WTC11 (cell line): ENCODE data around the gene CAV1. TPM values are rescaled to one million over a fixed set of nuclear protein-coding genes. Genes with fewer than 3 reads are reported as not detected.

Experiments
- ATAC-seq: fragments of 200-7000 bp; cut with Tn5 transposase; 2 replicates; pipeline ENCODE4 v1.10.0; 2021; ENCODE audit warnings: mild to moderate bottlenecking, moderate library complexity
- CTCF ChIA-PET: fragments of 300-600 bp; sonication (Branson Sonifier 250); formaldehyde crosslinking; loops from one replicate; lab custom pipeline; 2021; ENCODE audit warnings: antibody characterized with exemption; lab: Charles Lee
- POLR2A ChIA-PET: fragments of 350-600 bp; sonication (Branson Sonifier 250); formaldehyde crosslinking; loops from one replicate; lab custom pipeline; 2021; ENCODE audit warnings: antibody characterized with exemption; lab: Charles Lee
- DNase-seq: peaks from one replicate; pipeline ENCODE4 v3.0.0; 2021; ENCODE audit warnings: low spot score
- H3K27ac Mint-ChIP-seq: 2 replicates; pipeline ENCODE4 v1.8.0; 2021; ENCODE audit warnings: mixed read lengths
- H3K27me3 Mint-ChIP-seq: 2 replicates; pipeline ENCODE4 v1.8.0; 2021; ENCODE audit warnings: low read depth, mild to moderate bottlenecking, moderate library complexity, mixed read lengths
- H3K36me3 Mint-ChIP-seq: 2 replicates; pipeline ENCODE4 v1.8.0; 2021; ENCODE audit warnings: mixed read lengths
- H3K4me1 Mint-ChIP-seq: 2 replicates; pipeline ENCODE4 v1.8.0; 2022; ENCODE audit warnings: mixed read lengths
- H3K4me3 Mint-ChIP-seq: 2 replicates; pipeline ENCODE4 v1.8.0; 2021; ENCODE audit warnings: mild to moderate bottlenecking, moderate library complexity, mixed read lengths
- H3K9me3 Mint-ChIP-seq: 2 replicates; pipeline ENCODE4 v1.8.0; 2021; ENCODE audit warnings: mixed read lengths
- ATF2 ChIP-seq: sonication (generic); formaldehyde crosslinking; IDR thresholded peaks from 2 replicates; pipeline ENCODE4 v1.8.1; 2022; ENCODE audit warnings: low read depth, missing genetic modification reagents, borderline replicate concordance
- CBFB ChIP-seq: sonication (generic); formaldehyde crosslinking; IDR thresholded peaks from 2 replicates; pipeline ENCODE4 v1.8.1; 2022; ENCODE audit warnings: mild to moderate bottlenecking, low read depth, missing genetic modification reagents
- E2F4 ChIP-seq: sonication (generic); formaldehyde crosslinking; IDR thresholded peaks from 2 replicates; pipeline ENCODE4 v1.8.1; 2022; ENCODE audit warnings: low read depth, mild to moderate bottlenecking, moderate library complexity, missing genetic modification reagents, borderline replicate concordance
- FOXP4 ChIP-seq: sonication (generic); formaldehyde crosslinking; IDR thresholded peaks from 2 replicates; pipeline ENCODE4 v1.8.0; 2022; ENCODE audit warnings: mild to moderate bottlenecking, missing genetic modification reagents
- HMGXB4 ChIP-seq: sonication (generic); formaldehyde crosslinking; IDR thresholded peaks from 2 replicates; pipeline ENCODE4 v1.8.1; 2023; ENCODE audit warnings: mild to moderate bottlenecking, moderate library complexity, missing genetic modification reagents
- IRF2 ChIP-seq: sonication (generic); formaldehyde crosslinking; IDR thresholded peaks from 2 replicates; pipeline ENCODE4 v1.8.0; 2022; ENCODE audit warnings: low read depth, missing genetic modification reagents, borderline replicate concordance
- JAZF1 ChIP-seq: fragments of 250-450 bp; sonication (Bioruptor Pico); IDR thresholded peaks from 2 replicates; pipeline ENCODE4 v1.9.0; 2021; ENCODE audit warnings: moderate library complexity, mild to moderate bottlenecking, inconsistent platforms
- MLX ChIP-seq: sonication (generic); formaldehyde crosslinking; IDR thresholded peaks from 2 replicates; pipeline ENCODE4 v1.8.1; 2023; ENCODE audit warnings: mild to moderate bottlenecking, missing genetic modification reagents, moderate library complexity
- NFATC4 ChIP-seq: fragments of 250-450 bp; sonication (Bioruptor Pico); IDR thresholded peaks from 2 replicates; pipeline ENCODE4 v1.9.0; 2021; ENCODE audit warnings: mild to moderate bottlenecking
- SOX15 ChIP-seq: fragments of 250-450 bp; sonication (Bioruptor Pico); IDR thresholded peaks from 2 replicates; pipeline ENCODE4 v1.9.0; 2021; ENCODE audit warnings: mild to moderate bottlenecking
- ZNF416 ChIP-seq: fragments of 250-450 bp; sonication (Bioruptor Pico); IDR thresholded peaks from 2 replicates; pipeline ENCODE4 v1.9.0; 2021; ENCODE audit warnings: mild to moderate bottlenecking, inconsistent platforms
- ZNF512 ChIP-seq: sonication (generic); formaldehyde crosslinking; IDR thresholded peaks from 2 replicates; pipeline ENCODE4 v1.8.1; 2022; ENCODE audit warnings: missing genetic modification reagents, borderline replicate concordance
- total RNA-seq: library from RNA; stranded (reverse); gene quantifications from 3 replicates; pipeline ENCODE4 v1.2.3, GENCODE V29; 2021
- TF ChIP-seq, protein P1 (sequence below): fragments of 250-450 bp; sonication (Bioruptor Pico); IDR thresholded peaks from 2 replicates; pipeline ENCODE4 v1.9.0; 2021; ENCODE audit warnings: moderate library complexity, mild to moderate bottlenecking, inconsistent platforms, borderline replicate concordance
- TF ChIP-seq, protein P2 (sequence below): sonication (generic); formaldehyde crosslinking; IDR thresholded peaks from 2 replicates; pipeline ENCODE4 v1.8.0; 2023; ENCODE audit warnings: missing genetic modification reagents, mild to moderate bottlenecking, borderline replicate concordance

The CAV1 gene
- total RNA-seq, 1 experiment from 2014 or later = 19.7 TPM

DNA sequence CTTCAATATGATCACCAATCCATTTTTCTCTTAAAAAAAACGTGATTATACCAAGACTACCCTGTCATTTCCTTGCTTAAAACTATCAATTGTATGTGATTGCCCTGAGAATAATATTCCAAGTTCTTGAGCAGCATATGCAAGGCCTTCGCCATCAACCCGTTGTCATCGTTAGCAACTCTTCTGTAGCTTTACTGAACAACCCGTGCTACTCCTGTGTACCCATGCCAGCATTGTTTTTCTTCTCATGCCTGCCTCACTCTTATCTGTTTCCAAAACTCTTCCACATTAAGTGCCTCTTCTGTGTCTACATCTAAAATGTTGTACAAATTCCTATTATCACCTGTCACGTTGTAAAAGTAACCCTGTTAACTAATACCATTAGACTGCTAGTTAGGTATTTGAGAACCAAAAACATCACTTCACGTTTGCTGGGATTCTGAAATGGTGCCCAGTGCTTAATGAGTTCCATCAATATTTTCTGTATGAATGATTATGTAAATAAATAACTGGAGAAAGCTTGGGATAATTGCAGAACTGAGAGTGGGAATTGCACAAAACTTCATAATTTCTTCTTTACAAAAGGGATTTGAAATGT, 14.8 kb upstream of the CAV1 start:
- no peak for TF ChIP-seq MLX (CRISPR knock-in tag)
- TF ChIP-seq ZNF512 (CRISPR knock-in tag) = no peak
- TF ChIP-seq ATF2 (CRISPR knock-in tag) = no peak
- TF ChIP-seq, protein P1, sequence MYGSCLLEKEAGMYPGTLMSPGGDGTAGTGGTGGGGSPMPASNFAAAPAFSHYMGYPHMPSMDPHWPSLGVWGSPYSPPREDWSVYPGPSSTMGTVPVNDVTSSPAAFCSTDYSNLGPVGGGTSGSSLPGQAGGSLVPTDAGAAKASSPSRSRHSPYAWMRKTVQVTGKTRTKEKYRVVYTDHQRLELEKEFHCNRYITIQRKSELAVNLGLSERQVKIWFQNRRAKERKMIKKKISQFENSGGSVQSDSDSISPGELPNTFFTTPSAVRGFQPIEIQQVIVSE (CRISPR knock-in tag) = no peak
- no peak for TF ChIP-seq HMGXB4
- no peak for TF ChIP-seq CBFB
- no peak for TF ChIP-seq ZNF416 (CRISPR knock-in tag)
- TF ChIP-seq IRF2 = no peak
- no peak for TF ChIP-seq JAZF1
- TF ChIP-seq E2F4 (CRISPR knock-in tag) = no peak
- DNase-seq (no peak), ATAC-seq (no peak)
- CTCF ChIA-PET = no interaction called here
- no peaks in the 10 kb centered on the region for H3K36me3 Mint-ChIP-seq
- peaks cover 14% of the 10 kb centered on the region for H3K4me1 Mint-ChIP-seq
- H3K4me3 Mint-ChIP-seq = no peak overlapping the region
- no peaks in the 10 kb centered on the region for H3K9me3 Mint-ChIP-seq
- H3K27ac Mint-ChIP-seq = no peak overlapping the region
- H3K27me3 Mint-ChIP-seq = no peaks in the 10 kb centered on the region
- POLR2A ChIA-PET = no interaction called here

- H3K27me3 Mint-ChIP-seq = no peaks in the 10 kb centered on the region
- H3K4me3 Mint-ChIP-seq = no peak overlapping the region
- H3K27ac Mint-ChIP-seq = no peak overlapping the region
- H3K9me3 Mint-ChIP-seq = no peaks in the 10 kb centered on the region
- H3K4me1 Mint-ChIP-seq = peaks cover 16% of the 10 kb centered on the region
- ChIA-PET CTCF (interaction anchor here (2.0 kb wide), 1 partner anchor 15 kb away, joined by 9 read pairs; no protein-coding TSS in a partner anchor), POLR2A (no interaction called here)
- no peak for DNase-seq
- TF ChIP-seq, protein P2, sequence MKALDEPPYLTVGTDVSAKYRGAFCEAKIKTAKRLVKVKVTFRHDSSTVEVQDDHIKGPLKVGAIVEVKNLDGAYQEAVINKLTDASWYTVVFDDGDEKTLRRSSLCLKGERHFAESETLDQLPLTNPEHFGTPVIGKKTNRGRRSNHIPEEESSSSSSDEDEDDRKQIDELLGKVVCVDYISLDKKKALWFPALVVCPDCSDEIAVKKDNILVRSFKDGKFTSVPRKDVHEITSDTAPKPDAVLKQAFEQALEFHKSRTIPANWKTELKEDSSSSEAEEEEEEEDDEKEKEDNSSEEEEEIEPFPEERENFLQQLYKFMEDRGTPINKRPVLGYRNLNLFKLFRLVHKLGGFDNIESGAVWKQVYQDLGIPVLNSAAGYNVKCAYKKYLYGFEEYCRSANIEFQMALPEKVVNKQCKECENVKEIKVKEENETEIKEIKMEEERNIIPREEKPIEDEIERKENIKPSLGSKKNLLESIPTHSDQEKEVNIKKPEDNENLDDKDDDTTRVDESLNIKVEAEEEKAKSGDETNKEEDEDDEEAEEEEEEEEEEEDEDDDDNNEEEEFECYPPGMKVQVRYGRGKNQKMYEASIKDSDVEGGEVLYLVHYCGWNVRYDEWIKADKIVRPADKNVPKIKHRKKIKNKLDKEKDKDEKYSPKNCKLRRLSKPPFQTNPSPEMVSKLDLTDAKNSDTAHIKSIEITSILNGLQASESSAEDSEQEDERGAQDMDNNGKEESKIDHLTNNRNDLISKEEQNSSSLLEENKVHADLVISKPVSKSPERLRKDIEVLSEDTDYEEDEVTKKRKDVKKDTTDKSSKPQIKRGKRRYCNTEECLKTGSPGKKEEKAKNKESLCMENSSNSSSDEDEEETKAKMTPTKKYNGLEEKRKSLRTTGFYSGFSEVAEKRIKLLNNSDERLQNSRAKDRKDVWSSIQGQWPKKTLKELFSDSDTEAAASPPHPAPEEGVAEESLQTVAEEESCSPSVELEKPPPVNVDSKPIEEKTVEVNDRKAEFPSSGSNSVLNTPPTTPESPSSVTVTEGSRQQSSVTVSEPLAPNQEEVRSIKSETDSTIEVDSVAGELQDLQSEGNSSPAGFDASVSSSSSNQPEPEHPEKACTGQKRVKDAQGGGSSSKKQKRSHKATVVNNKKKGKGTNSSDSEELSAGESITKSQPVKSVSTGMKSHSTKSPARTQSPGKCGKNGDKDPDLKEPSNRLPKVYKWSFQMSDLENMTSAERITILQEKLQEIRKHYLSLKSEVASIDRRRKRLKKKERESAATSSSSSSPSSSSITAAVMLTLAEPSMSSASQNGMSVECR = no peak
- no peak for TF ChIP-seq NFATC4 (CRISPR knock-in tag)
- TF ChIP-seq FOXP4 (CRISPR knock-in tag) = no peak
- no peak for TF ChIP-seq SOX15
- TF ChIP-seq, all 79 proteins: peak for 0
- no peaks in the 10 kb centered on the region for H3K36me3 Mint-ChIP-seq
- ATAC-seq = no peak
Measured at GRCh38 chr7:116510795-116511194, 14.0 kb upstream of the CAV1 start.
